ENCODE data around the gene SHKBP1.

SHKBP1 gene

GRCh38 chr19:40597329-40597838, 20.7 kb downstream of the SHKBP1 start:
- Histone ChIP-seq H3K79me2 (ENCODE audit: insufficient read depth, low read length) (no peaks in the 10 kb centered on the region), H3K9me3 (ENCODE audit: insufficient read depth, low read depth, low read length) (no peaks in the 10 kb centered on the region), H3K9me2 (replicated peaks; ENCODE audit: low read depth, low read length) (no peaks in the 10 kb centered on the region), H3K4me1 (ENCODE audit: insufficient read depth, low read length, poor library complexity, severe bottlenecking) (peaks cover 29% of the 10 kb centered on the region), H3K4me2 (ENCODE audit: low read depth, low read length, poor library complexity, severe bottlenecking) (peak overlapping the region; percentile 23), H4K20me1 (ENCODE audit: insufficient read depth, low read length, poor library complexity, severe bottlenecking) (peaks cover 9% of the 10 kb centered on the region), H3F3A (ENCODE audit: low read depth) (no peaks in the 10 kb centered on the region), H2AFZ (ENCODE audit: low read length) (no peak overlapping the region), H3K4me3 (ENCODE audit: low read length, poor library complexity, severe bottlenecking) (peak overlapping the region; percentile 77), H3K27me3 (ENCODE audit: insufficient read depth, low read length, poor library complexity, severe bottlenecking) (no peaks in the 10 kb centered on the region), H3K9ac (ENCODE audit: low read depth, low read length, poor library complexity, severe bottlenecking) (peak overlapping the region; percentile 66), H3K36me3 (ENCODE audit: insufficient read depth, low read length) (no peaks in the 10 kb centered on the region)
- TF ChIP-seq CTCF (conservative IDR thresholded peaks at IDR 0.05; ENCODE audit: low read length) = no peak
- TF ChIP-seq EZH2phosphoT487 (IDR thresholded peaks at IDR 0.05; ENCODE audit: borderline replicate concordance) = no peak

GRCh38 chr19:40598121-40598917, 21.6 kb downstream of the SHKBP1 start:
- H3K4me2 ChIP-seq (ENCODE audit: low read depth, low read length, poor library complexity, severe bottlenecking) = peak overlapping the region; percentile 91
- H3K4me3 ChIP-seq (ENCODE audit: low read length, poor library complexity, severe bottlenecking) = peak overlapping the region; percentile 77
- H4K20me1 ChIP-seq (ENCODE audit: insufficient read depth, low read length, poor library complexity, severe bottlenecking) = peaks cover 11% of the 10 kb centered on the region
- H3K9me3 ChIP-seq (ENCODE audit: insufficient read depth, low read depth, low read length) = no peaks in the 10 kb centered on the region
- no peaks in the 10 kb centered on the region for H3K9me2 ChIP-seq (replicated peaks; ENCODE audit: low read depth, low read length)
- peak overlapping the region; percentile 83 for H2AFZ ChIP-seq (ENCODE audit: low read length)
- no peak for TF ChIP-seq EZH2phosphoT487 (IDR thresholded peaks at IDR 0.05; ENCODE audit: borderline replicate concordance)
- peak; percentile 97 for TF ChIP-seq CTCF (conservative IDR thresholded peaks at IDR 0.05; ENCODE audit: low read length)
- no peaks in the 10 kb centered on the region for H3K36me3 ChIP-seq (ENCODE audit: insufficient read depth, low read length)
- no peaks in the 10 kb centered on the region for H3K27me3 ChIP-seq (ENCODE audit: insufficient read depth, low read length, poor library complexity, severe bottlenecking)
- H3K4me1 ChIP-seq (ENCODE audit: insufficient read depth, low read length, poor library complexity, severe bottlenecking) = peaks cover 35% of the 10 kb centered on the region
- H3K79me2 ChIP-seq (ENCODE audit: insufficient read depth, low read length) = no peaks in the 10 kb centered on the region
- H3F3A ChIP-seq (ENCODE audit: low read depth) = peaks cover 7% of the 10 kb centered on the region; the same call in 1 of the 2 replicates
- peak overlapping the region; percentile 74 for H3K9ac ChIP-seq (ENCODE audit: low read depth, low read length, poor library complexity, severe bottlenecking)

GRCh38 chr19:40598918-40599307, 22.2 kb downstream of the SHKBP1 start:
- peak overlapping the region; percentile 43; the same call in 1 of the 2 replicates for H2AFZ ChIP-seq (ENCODE audit: low read length)
- TF ChIP-seq EZH2phosphoT487 (IDR thresholded peaks at IDR 0.05; ENCODE audit: borderline replicate concordance) (no peak), CTCF (conservative IDR thresholded peaks at IDR 0.05; ENCODE audit: low read length) (no peak)
- H3K4me2 ChIP-seq (ENCODE audit: low read depth, low read length, poor library complexity, severe bottlenecking) = peak overlapping the region; percentile 91
- H3F3A ChIP-seq (ENCODE audit: low read depth) = peaks cover 8% of the 10 kb centered on the region; the same call in 1 of the 2 replicates
- H3K36me3 ChIP-seq (ENCODE audit: insufficient read depth, low read length) = no peaks in the 10 kb centered on the region
- H3K79me2 ChIP-seq (ENCODE audit: insufficient read depth, low read length) = no peaks in the 10 kb centered on the region
- H3K9ac ChIP-seq (ENCODE audit: low read depth, low read length, poor library complexity, severe bottlenecking) = peak overlapping the region; percentile 74
- H3K4me3 ChIP-seq (ENCODE audit: low read length, poor library complexity, severe bottlenecking) = peak overlapping the region; percentile 77
- H3K4me1 ChIP-seq (ENCODE audit: insufficient read depth, low read length, poor library complexity, severe bottlenecking) = peaks cover 39% of the 10 kb centered on the region
- H3K9me2 ChIP-seq (replicated peaks; ENCODE audit: low read depth, low read length) = no peaks in the 10 kb centered on the region
- H3K9me3 ChIP-seq (ENCODE audit: insufficient read depth, low read depth, low read length) = no peaks in the 10 kb centered on the region
- H4K20me1 ChIP-seq (ENCODE audit: insufficient read depth, low read length, poor library complexity, severe bottlenecking) = peaks cover 12% of the 10 kb centered on the region
- no peaks in the 10 kb centered on the region for H3K27me3 ChIP-seq (ENCODE audit: insufficient read depth, low read length, poor library complexity, severe bottlenecking)
